ENCODE data around the gene HMOX2.

Gene HMOX2

GRCh38 chr16:4505356-4506147 is 29.4 kb downstream of the HMOX2 start:
- DNase-seq, result peak; percentile 76 to 78

- peak; percentile 74 to 81 for DNase-seq
These were observed 30.3 kb downstream of the HMOX2 start for GRCh38 chr16:4506450-4506849.

GRCh38 chr16:4507588-4508345 is 31.6 kb downstream of the HMOX2 start:
- DNase-seq, result no peak

- no peak for DNase-seq
These were observed 32.6 kb downstream of the HMOX2 start for GRCh38 chr16:4508806-4509205.

- no peak for DNase-seq
These were observed 33.2 kb downstream of the HMOX2 start for GRCh38 chr16:4509420-4509819.

GRCh38 chr16:4510131-4510530 is 33.9 kb downstream of the HMOX2 start:
- DNase-seq, result no peak

- DNase-seq, result peak; percentile 38 to 48
These were observed 34.7 kb downstream of the HMOX2 start for GRCh38 chr16:4510747-4511426.

- peak; percentile 29 to 39 for DNase-seq
These were observed 35.4 kb downstream of the HMOX2 start for GRCh38 chr16:4511441-4512082.

- no peak for DNase-seq
These were observed 36.3 kb downstream of the HMOX2 start for GRCh38 chr16:4512473-4512872.

- DNase-seq, result no peak
These were observed 37.1 kb downstream of the HMOX2 start for GRCh38 chr16:4513086-4513860.

GRCh38 chr16:4513881-4514280 is 37.7 kb downstream of the HMOX2 start:
- no peak for DNase-seq

GRCh38 chr16:4514606-4515005 is 38.4 kb downstream of the HMOX2 start:
- no peak for DNase-seq

- DNase-seq, result peak; percentile 88 to 92
These were observed 39.5 kb downstream of the HMOX2 start for GRCh38 chr16:4515611-4516233.

GRCh38 chr16:4517812-4518680 is 41.8 kb downstream of the HMOX2 start:
- DNase-seq, result peak in 1 of 2 donors; percentile 23

GRCh38 chr16:4519274-4520058 is 43.3 kb downstream of the HMOX2 start:
- no peak for DNase-seq

- DNase-seq, result no peak
These were observed 44.7 kb downstream of the HMOX2 start for GRCh38 chr16:4520913-4521312.

GRCh38 chr16:4522051-4522581 is 45.9 kb downstream of the HMOX2 start:
- no peak for DNase-seq

- no peak for DNase-seq
These were observed 47.5 kb downstream of the HMOX2 start for GRCh38 chr16:4523686-4524085.

GRCh38 chr16:4524571-4524970 is 48.4 kb downstream of the HMOX2 start:
- no peak for DNase-seq
